AG04449 (cell line): ENCODE measurements around the gene MKNK2.
"Not testable (repeated sequence)": the region's sequence is repeated elsewhere in the genome, so short reads cannot be mapped to it uniquely, and the experiment has no call there.

Experiments used
- CTCF ChIA-PET: fragments of 350-600 bp; formaldehyde crosslinking; extraction: SDS; loops from one replicate; lab custom pipeline; 2021; ENCODE audit warnings: antibody characterized with exemption; lab: Yijun Ruan, JAX
- POLR2A ChIA-PET: fragments of 400-600, 350-600 bp; formaldehyde crosslinking; extraction: SDS; loops from one replicate; lab custom pipeline; 2020; ENCODE audit warnings: antibody characterized with exemption, inconsistent platforms; lab: Yijun Ruan, JAX
- DNase-seq: peaks from one replicate; pipeline ENCODE4 v3.0.0-alpha.2; 2010; ENCODE audit warnings: low read depth, low spot score
- H3K4me3 ChIP-seq: 2 replicates; pipeline ENCODE4 v1.5.1; 2011; ENCODE audit warnings: low read depth, mild to moderate bottlenecking, control low read depth, low read length
- TF ChIP-seq, protein P1 (sequence below): IDR thresholded peaks from one replicate; pipeline ENCODE4 v1.5.1; 2011; ENCODE audit warnings: mild to moderate bottlenecking, moderate library complexity, low read length, control low read depth, inconsistent platforms; ENCODE audit not compliant: insufficient read depth; ENCODE audit errors: missing control alignments

The MKNK2 gene

DNA sequence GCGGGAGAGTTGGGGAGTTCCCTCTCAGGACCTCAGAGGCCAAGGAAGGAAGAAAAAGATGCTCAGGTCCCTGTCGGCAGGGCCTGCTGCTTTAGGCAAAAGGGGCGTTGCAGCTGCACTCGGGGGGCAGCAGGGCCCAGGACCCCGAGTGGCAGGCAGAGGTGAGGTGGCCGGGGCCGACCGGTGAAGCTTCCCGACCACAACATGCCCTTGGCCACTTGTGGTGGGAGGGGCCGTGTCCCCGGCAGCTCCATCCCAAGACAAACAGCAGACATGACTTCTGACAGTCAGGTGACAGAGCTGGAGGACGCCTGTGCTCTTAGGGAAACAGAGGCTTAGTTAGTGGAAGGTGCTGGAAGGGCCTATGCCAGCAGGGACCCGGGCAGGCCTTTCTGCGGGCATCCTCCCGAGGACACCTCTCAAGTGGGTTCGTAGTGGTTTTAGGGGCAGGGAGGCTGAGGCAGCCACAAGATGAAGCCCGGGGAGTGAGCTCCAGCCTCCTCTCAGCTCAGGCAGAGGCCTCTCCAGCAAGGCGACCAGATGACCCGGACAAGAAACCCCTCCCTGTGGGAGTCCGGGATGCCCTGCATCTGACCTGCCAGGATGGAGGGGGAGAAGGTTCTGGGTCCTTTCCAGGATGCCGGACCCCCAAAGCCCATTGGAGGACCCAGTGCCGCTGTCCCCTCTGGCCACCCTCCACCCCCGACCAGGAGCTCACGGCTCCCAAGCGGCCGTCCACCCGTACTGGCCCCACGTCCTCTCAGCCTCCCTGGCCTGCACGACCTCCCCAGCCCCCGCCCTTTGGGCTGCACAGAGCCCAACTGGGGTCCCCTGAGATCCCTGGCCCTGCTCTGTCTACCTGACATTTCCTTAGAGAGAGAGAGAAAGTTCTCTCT lies 59.8 kb downstream of the MKNK2 start:
- ChIA-PET CTCF (interaction anchor here (1.2 kb wide), 1 partner anchor 63 kb away, joined by 3 read pairs; no protein-coding TSS in a partner anchor), POLR2A (no interaction called here)

GRCh38 chr19:1990230-1991017 lies 60.6 kb downstream of the MKNK2 start:
- TF ChIP-seq, protein P1, sequence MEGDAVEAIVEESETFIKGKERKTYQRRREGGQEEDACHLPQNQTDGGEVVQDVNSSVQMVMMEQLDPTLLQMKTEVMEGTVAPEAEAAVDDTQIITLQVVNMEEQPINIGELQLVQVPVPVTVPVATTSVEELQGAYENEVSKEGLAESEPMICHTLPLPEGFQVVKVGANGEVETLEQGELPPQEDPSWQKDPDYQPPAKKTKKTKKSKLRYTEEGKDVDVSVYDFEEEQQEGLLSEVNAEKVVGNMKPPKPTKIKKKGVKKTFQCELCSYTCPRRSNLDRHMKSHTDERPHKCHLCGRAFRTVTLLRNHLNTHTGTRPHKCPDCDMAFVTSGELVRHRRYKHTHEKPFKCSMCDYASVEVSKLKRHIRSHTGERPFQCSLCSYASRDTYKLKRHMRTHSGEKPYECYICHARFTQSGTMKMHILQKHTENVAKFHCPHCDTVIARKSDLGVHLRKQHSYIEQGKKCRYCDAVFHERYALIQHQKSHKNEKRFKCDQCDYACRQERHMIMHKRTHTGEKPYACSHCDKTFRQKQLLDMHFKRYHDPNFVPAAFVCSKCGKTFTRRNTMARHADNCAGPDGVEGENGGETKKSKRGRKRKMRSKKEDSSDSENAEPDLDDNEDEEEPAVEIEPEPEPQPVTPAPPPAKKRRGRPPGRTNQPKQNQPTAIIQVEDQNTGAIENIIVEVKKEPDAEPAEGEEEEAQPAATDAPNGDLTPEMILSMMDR, result no peak
- CTCF ChIA-PET, result interaction anchor here (1.0 kb wide), 1 partner anchor 61 kb away, joined by 3 read pairs; no protein-coding TSS in a partner anchor
- no peak overlapping the region for H3K4me3 ChIP-seq
- POLR2A ChIA-PET, result no interaction called here
- no peak for DNase-seq

More for the DNA sequence above, 59.8 kb downstream of the MKNK2 start:
- no peak for DNase-seq
- TF ChIP-seq, protein P1, result no peak
- H3K4me3 ChIP-seq, result no peak overlapping the region

DNA sequence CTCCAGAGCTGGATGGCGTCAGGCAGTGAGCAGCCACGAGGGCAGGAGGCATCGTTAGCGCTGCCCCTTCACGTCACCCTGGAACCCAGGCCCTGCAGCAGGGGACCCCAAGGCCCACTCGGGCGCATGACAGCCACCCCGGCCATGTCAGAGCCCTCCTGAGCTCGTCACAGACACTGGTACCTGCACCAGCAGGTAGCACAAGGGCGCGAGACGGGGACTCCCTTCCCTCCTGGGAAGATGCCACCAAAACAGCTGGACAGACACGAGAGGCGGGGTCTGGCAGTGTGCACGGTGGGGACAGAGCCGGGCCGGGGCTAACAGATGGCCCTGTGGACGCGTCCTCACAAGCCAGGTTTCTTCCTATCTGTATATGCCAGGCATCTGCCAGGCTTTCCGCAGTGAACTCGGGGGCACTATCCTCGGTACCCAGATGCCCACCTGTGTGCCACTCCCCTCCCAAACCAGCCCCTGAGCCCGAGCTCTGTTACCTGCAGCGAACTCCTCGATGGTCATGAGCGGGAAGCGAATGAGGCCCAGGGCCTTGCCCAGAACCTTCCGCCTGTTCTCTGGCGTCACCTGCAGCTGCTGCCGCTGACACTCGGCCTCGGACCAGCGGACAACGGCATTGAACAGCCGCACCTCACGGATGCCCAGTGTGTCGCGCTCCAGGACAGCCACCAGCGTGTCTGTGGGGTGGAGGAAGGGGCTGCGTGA lies 61.4 kb downstream of the MKNK2 start:
- H3K4me3 ChIP-seq, result no peak overlapping the region
- ChIA-PET POLR2A (no interaction called here), CTCF (interaction anchor here (1.0 kb wide), 1 partner anchor 60 kb away, joined by 3 read pairs; no protein-coding TSS in a partner anchor)
- TF ChIP-seq, protein P1, result no peak
- DNase-seq, result no peak

DNA sequence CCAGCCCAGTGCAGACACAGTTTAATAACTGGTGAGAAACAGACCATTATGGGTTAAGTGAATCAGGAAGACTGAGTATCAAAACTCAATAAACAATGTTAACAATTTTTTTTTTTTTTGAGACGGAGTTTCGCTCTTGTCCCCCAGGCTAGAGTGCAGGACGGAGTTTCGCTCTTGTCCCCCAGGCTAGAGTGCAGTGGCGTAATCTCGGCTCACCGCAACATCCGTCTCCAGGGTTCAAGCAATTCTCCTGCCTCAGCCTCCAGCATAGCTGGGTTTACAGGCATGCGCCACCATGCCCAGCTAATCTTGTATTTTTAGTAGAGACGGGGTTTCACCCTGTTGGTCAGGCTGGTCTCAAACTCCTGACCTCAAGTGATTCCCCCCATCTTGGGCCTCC lies 62.6 kb downstream of the MKNK2 start:
- DNase-seq, H3K4me3 ChIP-seq, POLR2A ChIA-PET, CTCF ChIA-PET: not testable (repeated sequence)
